Measurements from ENCODE around the gene EFHB. TPM values are rescaled to one million over a fixed set of nuclear protein-coding genes. Genes with fewer than 3 reads are reported as not detected.

EFHB gene
- total RNA-seq, 2 donors from 2014 or later = 1.3 to 2.7 TPM

DNA sequence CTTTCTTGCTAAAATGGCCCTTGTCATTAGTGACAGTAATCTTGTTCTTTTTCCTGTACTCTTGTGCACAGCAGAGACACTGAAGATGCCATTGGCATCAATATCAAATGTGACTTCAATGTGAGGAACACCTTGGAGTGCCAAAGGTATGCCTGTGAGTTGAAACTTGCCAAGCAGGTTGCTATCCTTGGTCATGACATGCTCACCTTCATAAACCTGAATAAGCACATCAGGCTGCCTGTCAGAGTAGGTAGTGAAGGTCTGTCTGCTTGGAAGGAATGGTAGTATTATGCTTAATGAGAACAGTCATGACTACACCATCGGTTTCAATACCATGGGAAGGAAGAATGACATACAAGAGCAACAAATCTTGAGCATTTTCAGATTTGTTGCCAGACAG is 6.6 kb upstream of the EFHB start:
- 84 to 91% methylated on average over 1 of the region's 1 CpG for WGBS, 2 experiments (ENCODE audit: insufficient coverage in 1 of 2, insufficient read length in 1 of 2)
- no peak overlapping the region for H3K9ac ChIP-seq (ENCODE audit: extremely low read depth, low read length, poor library complexity, severe bottlenecking)
- Mint-ChIP-seq H3K4me3 (no peak overlapping the region), H3K9me3 (peaks cover 2% of the 10 kb centered on the region), H3K4me1 (peaks cover 5% of the 10 kb centered on the region), H3K27ac (no peak overlapping the region), H3K27me3 (ENCODE audit: insufficient read depth) (no peaks in the 10 kb centered on the region), H3K36me3 (ENCODE audit: low read depth) (no peaks in the 10 kb centered on the region)
- no peaks in the 10 kb centered on the region for H3K27me3 ChIP-seq (ENCODE audit: control insufficient read depth, insufficient read depth, low read length, poor library complexity, severe bottlenecking)
- H3K27ac ChIP-seq (ENCODE audit: low read depth, low read length) = no peak overlapping the region
- no peak overlapping the region for H3K4me3 ChIP-seq (ENCODE audit: low read length)
- no peaks in the 10 kb centered on the region for H3K4me1 ChIP-seq (ENCODE audit: control insufficient read depth, insufficient read depth, low read length)
- no peak for TF ChIP-seq CTCF (conservative IDR thresholded peaks at IDR 0.05)
- no peak for DNase-seq
- H3K9me3 ChIP-seq (ENCODE audit: control insufficient read depth, low read length) = no peaks in the 10 kb centered on the region
- no peaks in the 10 kb centered on the region for H3K36me3 ChIP-seq (ENCODE audit: control insufficient read depth, insufficient read depth, low read length)

- Histone ChIP-seq H3K9me3 (ENCODE audit: control insufficient read depth, low read length) (no peaks in the 10 kb centered on the region), H3K36me3 (ENCODE audit: control insufficient read depth, insufficient read depth, low read length) (no peaks in the 10 kb centered on the region), H3K27me3 (ENCODE audit: control insufficient read depth, insufficient read depth, low read length, poor library complexity, severe bottlenecking) (no peaks in the 10 kb centered on the region), H3K4me1 (ENCODE audit: control insufficient read depth, insufficient read depth, low read length) (no peaks in the 10 kb centered on the region), H3K27ac (ENCODE audit: low read depth, low read length) (no peak overlapping the region), H3K4me3 (ENCODE audit: low read length) (no peak overlapping the region), H3K9ac (ENCODE audit: extremely low read depth, low read length, poor library complexity, severe bottlenecking) (no peak overlapping the region)
- Mint-ChIP-seq H3K36me3 (ENCODE audit: low read depth) (no peaks in the 10 kb centered on the region), H3K9me3 (peaks cover 2% of the 10 kb centered on the region), H3K4me1 (peaks cover 8% of the 10 kb centered on the region), H3K27ac (no peak overlapping the region), H3K27me3 (ENCODE audit: insufficient read depth) (no peaks in the 10 kb centered on the region), H3K4me3 (no peak overlapping the region)
- no peak for DNase-seq
- TF ChIP-seq CTCF (conservative IDR thresholded peaks at IDR 0.05) = no peak
- 100% methylated on average over 1 of the region's 1 CpG; no CpG with 5 or more reads in 1 of the 2 experiments for WGBS, 2 experiments (ENCODE audit: insufficient coverage in 1 of 2, insufficient read length in 1 of 2)
Measured at GRCh38 chr3:19938295-19938627, 4.2 kb upstream of the EFHB start.

DNA sequence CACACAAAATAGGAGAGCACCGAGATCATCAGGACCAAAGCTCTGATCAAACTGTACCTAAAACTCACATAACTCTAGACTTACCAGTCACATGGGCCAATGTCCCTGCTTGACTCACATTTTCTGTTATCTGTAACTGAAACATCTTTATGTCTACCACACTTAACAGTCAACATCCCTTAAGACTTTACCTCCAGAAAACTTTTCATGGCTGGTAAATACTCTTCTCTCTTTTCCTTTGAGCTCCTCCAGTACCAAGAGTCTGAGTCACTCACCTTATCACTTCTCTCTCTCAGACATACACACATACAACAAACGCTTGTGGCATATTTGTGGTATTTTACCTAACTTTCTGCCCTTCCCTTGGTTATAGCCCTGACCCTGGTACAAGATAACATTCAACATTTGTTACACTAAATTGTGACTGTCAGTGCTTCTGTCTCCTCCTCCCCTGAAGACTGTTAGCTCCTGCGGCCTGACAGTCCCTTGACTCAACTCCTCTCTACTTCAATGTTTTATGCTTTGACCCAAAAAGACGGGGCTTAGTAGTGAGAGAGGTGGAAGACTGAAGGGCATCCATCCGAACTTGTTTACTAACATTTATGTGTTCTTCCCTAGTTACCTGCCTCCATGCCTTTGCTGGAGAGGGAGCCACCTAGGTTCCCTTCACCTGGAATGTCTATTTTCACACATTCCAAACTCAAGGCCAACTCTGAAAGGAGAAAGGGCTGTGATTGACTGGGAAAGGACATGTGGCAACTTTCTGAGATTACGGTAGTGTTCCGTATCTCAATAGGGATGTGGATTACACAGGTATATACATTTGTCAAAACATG is 3.7 kb upstream of the EFHB start:
- Mint-ChIP-seq H3K4me1 (peaks cover 8% of the 10 kb centered on the region), H3K9me3 (peaks cover 2% of the 10 kb centered on the region), H3K36me3 (ENCODE audit: low read depth) (no peaks in the 10 kb centered on the region), H3K4me3 (no peak overlapping the region), H3K27ac (no peak overlapping the region), H3K27me3 (ENCODE audit: insufficient read depth) (peaks cover 2% of the 10 kb centered on the region)
- no peak for DNase-seq
- H3K36me3 ChIP-seq (ENCODE audit: control insufficient read depth, insufficient read depth, low read length) = no peaks in the 10 kb centered on the region
- 74 to 78% methylated on average over 2 to 7 of the region's 7 CpGs for WGBS, 2 experiments (ENCODE audit: insufficient coverage in 1 of 2, insufficient read length in 1 of 2)
- H3K4me3 ChIP-seq (ENCODE audit: low read length) = no peak overlapping the region
- H3K27me3 ChIP-seq (ENCODE audit: control insufficient read depth, insufficient read depth, low read length, poor library complexity, severe bottlenecking) = no peaks in the 10 kb centered on the region
- no peaks in the 10 kb centered on the region for H3K9me3 ChIP-seq (ENCODE audit: control insufficient read depth, low read length)
- no peaks in the 10 kb centered on the region for H3K4me1 ChIP-seq (ENCODE audit: control insufficient read depth, insufficient read depth, low read length)
- H3K27ac ChIP-seq (ENCODE audit: low read depth, low read length) = no peak overlapping the region
- no peak for TF ChIP-seq CTCF (conservative IDR thresholded peaks at IDR 0.05)
- no peak overlapping the region for H3K9ac ChIP-seq (ENCODE audit: extremely low read depth, low read length, poor library complexity, severe bottlenecking)

Measured in endodermal cell (in vitro differentiated cells).